Dermis microvascular lymphatic vessel endothelial cell (primary cell): ENCODE measurements around the gene AWAT2. TPM values are rescaled to one million over a fixed set of nuclear protein-coding genes. Genes with fewer than 3 reads are reported as not detected.

Experiments
- DNase-seq, 2 donors: peaks; one replicate each; pipeline versions ENCODE4 v3.0.0 to v3.0.0-alpha.2; 2010; ENCODE audit warnings: low read depth in 2 of 2
- total RNA-seq: library from RNA; depleted of rRNA; stranded (reverse); fragments of >200 nt; gene quantifications from 2 replicates; pipeline ENCODE4 v1.2.1, GENCODE V29; 2014

The AWAT2 gene
- total RNA-seq = 0.38 and 0.51 TPM in 2 replicates

GRCh38 chrX:70049925-70050324, at the start of gene AWAT2:
Gene AWAT2 (minus strand): TSS chrX:70049938. CDS start chrX:70049932, 6 bp downstream.
- DNase-seq = no peak

- peak in 1 of 2 donors; percentile 44 for DNase-seq
These were observed 46.3 kb upstream of the AWAT2 start for GRCh38 chrX:70096052-70096451.

GRCh38 chrX:70092247-70092646, 42.5 kb upstream of the AWAT2 start:
- no peak for DNase-seq

GRCh38 chrX:70089604-70090297, 40.0 kb upstream of the AWAT2 start:
- DNase-seq = peak; percentile 66 to 75

- no peak for DNase-seq
These were observed 39.0 kb upstream of the AWAT2 start for GRCh38 chrX:70088751-70089150.

GRCh38 chrX:70087857-70088630, 38.3 kb upstream of the AWAT2 start:
- peak in 1 of 2 donors; percentile 72 for DNase-seq

- no peak for DNase-seq
These were observed 35.0 kb upstream of the AWAT2 start for GRCh38 chrX:70084592-70085240.

- DNase-seq = no peak
These were observed 33.0 kb upstream of the AWAT2 start for GRCh38 chrX:70082723-70083122.

- no peak for DNase-seq
These were observed 30.1 kb upstream of the AWAT2 start for GRCh38 chrX:70079870-70080269.

GRCh38 chrX:70079297-70079696, 29.6 kb upstream of the AWAT2 start:
- DNase-seq = no peak

GRCh38 chrX:70066646-70067045, 16.9 kb upstream of the AWAT2 start:
- DNase-seq = no peak

- no peak for DNase-seq
These were observed 13.3 kb upstream of the AWAT2 start for GRCh38 chrX:70062961-70063550.

- no peak for DNase-seq
These were observed 12.3 kb upstream of the AWAT2 start, which contains the start of gene OTUD6A for GRCh38 chrX:70062076-70062475. Gene OTUD6A (plus strand): TSS chrX:70062457. CDS start chrX:70062525, 68 bp downstream.

GRCh38 chrX:70054391-70054790, 4.7 kb upstream of the AWAT2 start:
- no peak for DNase-seq

- no peak for DNase-seq
These were observed 3.3 kb upstream of the AWAT2 start for GRCh38 chrX:70052895-70053615.

- no peak for DNase-seq
These were observed 332 bp downstream of the AWAT2 start for GRCh38 chrX:70049406-70049805.

- DNase-seq = peak; percentile 46 to 82
These were observed 2.8 kb downstream of the AWAT2 start for GRCh38 chrX:70046978-70047377.

- peak in 1 of 2 donors; percentile 25 for DNase-seq
These were observed 5.0 kb downstream of the AWAT2 start for GRCh38 chrX:70044541-70045245.

- no peak for DNase-seq
These were observed 6.1 kb downstream of the AWAT2 start for GRCh38 chrX:70043685-70044084.
